Measurements from ENCODE around the gene TRAPPC4. TPM values are rescaled to one million over a fixed set of nuclear protein-coding genes. Genes with fewer than 3 reads are reported as not detected.

Gene TRAPPC4
- total RNA-seq, 1 donor from 2014 or later = 41.0 TPM

DNA sequence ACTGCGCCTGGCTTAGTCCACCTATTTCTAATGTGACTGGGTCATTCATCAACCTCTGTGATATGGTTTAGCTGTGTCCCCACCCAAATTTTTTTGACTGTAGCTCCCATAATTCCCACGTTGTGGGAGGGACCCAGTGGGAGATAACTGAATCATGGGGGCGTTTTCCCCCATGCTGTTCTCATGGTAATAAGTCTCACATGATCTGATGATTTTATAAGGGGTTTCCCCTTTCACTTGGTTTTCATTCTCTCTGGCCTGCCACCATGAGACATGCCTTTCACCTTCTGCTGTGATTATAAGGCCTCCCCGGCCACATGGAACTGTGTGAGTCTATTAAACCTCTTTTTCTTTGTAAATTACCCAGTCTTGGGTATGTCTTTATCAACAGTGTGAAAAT, 11.9 kb upstream of the TRAPPC4 start:
- TF ChIP-seq, protein P1, sequence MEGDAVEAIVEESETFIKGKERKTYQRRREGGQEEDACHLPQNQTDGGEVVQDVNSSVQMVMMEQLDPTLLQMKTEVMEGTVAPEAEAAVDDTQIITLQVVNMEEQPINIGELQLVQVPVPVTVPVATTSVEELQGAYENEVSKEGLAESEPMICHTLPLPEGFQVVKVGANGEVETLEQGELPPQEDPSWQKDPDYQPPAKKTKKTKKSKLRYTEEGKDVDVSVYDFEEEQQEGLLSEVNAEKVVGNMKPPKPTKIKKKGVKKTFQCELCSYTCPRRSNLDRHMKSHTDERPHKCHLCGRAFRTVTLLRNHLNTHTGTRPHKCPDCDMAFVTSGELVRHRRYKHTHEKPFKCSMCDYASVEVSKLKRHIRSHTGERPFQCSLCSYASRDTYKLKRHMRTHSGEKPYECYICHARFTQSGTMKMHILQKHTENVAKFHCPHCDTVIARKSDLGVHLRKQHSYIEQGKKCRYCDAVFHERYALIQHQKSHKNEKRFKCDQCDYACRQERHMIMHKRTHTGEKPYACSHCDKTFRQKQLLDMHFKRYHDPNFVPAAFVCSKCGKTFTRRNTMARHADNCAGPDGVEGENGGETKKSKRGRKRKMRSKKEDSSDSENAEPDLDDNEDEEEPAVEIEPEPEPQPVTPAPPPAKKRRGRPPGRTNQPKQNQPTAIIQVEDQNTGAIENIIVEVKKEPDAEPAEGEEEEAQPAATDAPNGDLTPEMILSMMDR (IDR thresholded peaks at IDR 0.05) = no peak
- no peak for DNase-seq (ENCODE audit: low spot score in 2 of 2)
- Histone ChIP-seq H3K4me1 (no peaks in the 10 kb centered on the region), H3K27me3 (no peaks in the 10 kb centered on the region), H3K4me3 (no peak overlapping the region), H3K27ac (no peak overlapping the region), H3K9me3 (no peaks in the 10 kb centered on the region), H3K36me3 (peaks cover 64 to 81% of the 10 kb centered on the region in 2 donors)
- intact Hi-C loops (cut with DNase I) = no loop called here

DNA sequence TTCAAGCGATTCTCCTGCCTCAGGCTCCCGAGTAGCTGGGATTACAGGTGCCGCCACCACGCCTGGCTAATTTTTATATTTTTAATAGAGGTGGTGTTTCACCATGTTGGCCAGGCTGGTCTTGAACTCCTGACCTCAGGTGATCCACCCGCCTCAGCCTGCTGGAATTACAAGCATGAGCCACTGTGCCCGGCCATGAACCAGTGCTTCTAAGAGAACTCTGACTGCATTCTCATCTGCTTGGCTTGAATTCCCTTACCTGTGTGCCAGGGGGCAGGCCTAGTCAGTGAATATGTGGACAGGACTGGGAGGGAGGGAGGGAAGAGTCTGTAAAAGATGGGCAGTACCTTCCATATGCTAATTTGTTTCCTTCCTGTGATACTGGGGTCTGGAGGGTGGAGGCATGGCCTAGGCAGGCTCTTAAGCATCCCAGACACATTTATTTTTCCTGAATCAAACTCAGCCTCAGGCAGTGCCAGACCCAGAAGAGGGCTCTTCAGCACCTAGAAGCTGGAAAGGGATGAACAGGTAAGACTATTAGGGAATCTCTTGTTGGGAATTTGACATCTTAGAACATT, 7.0 kb upstream of the TRAPPC4 start:
- DNase-seq (ENCODE audit: low spot score in 2 of 2) = no peak
- intact Hi-C loops (cut with DNase I) = no loop called here
- TF ChIP-seq, protein P1 (IDR thresholded peaks at IDR 0.05) = no peak
- Histone ChIP-seq H3K4me3 (no peak overlapping the region), H3K4me1 (peaks cover under 1 to 9% of the 10 kb centered on the region in 2 donors), H3K36me3 (peaks cover 75 to 93% of the 10 kb centered on the region in 2 donors), H3K27me3 (no peaks in the 10 kb centered on the region), H3K27ac (no peak overlapping the region), H3K9me3 (no peaks in the 10 kb centered on the region)

DNA sequence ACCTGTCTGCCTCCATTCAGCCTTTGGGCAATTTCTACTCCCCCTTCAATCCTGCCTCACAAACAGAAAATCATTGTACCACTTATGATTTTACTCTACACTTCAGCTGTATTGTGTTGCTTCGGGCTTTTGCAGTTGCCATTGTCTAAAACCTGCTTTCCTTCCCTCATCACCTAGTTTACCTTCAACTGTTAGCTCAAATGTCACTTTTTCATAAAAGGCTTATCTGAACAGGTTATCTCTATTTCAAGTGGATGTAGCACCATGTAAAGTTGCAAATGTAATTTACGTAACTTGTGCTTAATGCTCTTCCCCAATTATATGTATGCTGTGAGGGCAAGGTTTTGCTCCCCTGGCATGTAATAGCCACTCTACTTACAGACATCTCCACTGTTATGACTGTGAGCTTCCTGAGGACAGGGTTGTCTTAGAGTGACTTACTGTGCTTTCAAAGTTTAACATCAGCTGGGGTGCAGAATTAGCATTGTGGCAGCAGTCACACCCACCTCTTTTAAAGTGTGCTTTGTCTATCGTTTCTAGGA, 5.9 kb upstream of the TRAPPC4 start:
- H3K36me3 ChIP-seq = peaks cover 65 to 84% of the 10 kb centered on the region in 2 donors
- H3K27ac ChIP-seq = no peak overlapping the region

DNA sequence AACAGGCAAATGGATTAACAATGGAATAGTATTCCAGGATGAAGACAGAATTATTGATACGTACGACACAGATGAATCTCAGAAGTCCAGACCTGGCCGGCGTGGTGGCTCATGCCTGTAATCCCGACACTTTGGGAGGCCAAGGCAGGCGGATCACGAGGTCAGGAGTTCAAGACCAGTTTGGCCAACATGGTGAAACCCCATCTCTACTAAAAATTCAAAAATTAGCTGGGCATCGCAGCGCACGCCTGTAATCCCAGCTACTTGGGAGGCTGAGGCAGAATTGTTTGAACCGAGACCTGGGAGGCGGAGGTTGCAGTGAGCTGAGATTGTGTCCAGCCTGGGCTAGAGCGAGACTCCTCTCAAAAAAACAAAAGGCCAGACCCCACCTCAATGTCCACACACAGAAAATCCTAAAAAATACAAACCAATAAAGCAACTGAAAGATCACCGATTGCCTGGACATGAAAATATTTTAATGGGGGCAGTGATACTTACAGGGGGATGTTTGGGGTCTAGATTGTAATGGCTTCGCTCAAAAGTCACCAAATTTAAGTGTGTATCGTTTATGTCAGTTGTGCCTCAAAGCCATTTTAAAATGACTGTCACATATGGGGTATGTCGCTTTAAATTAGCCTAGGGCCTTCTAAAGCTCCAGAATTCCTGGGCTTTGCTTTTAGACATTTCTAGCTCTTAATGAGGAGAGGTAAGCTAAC, 4.2 kb upstream of the TRAPPC4 start:
- no peaks in the 10 kb centered on the region for H3K9me3 ChIP-seq
- no peak for DNase-seq (ENCODE audit: low spot score in 2 of 2)
- TF ChIP-seq, protein P1 (IDR thresholded peaks at IDR 0.05) = no peak
- no peaks in the 10 kb centered on the region for H3K27me3 ChIP-seq
- peaks cover 54 to 69% of the 10 kb centered on the region in 2 donors for H3K36me3 ChIP-seq
- no peak overlapping the region for H3K4me3 ChIP-seq
- intact Hi-C loops (cut with DNase I) = no loop called here
- no peak overlapping the region for H3K27ac ChIP-seq
- H3K4me1 ChIP-seq = peaks cover 7 to 17% of the 10 kb centered on the region in 2 donors

More for the DNA sequence above, 5.9 kb upstream of the TRAPPC4 start:
- intact Hi-C loops (cut with DNase I) = no loop called here
- Histone ChIP-seq H3K27me3 (no peaks in the 10 kb centered on the region), H3K9me3 (no peaks in the 10 kb centered on the region), H3K4me3 (no peak overlapping the region), H3K4me1 (peaks cover 7 to 15% of the 10 kb centered on the region in 2 donors)
- TF ChIP-seq, protein P1 (IDR thresholded peaks at IDR 0.05) = no peak
- no peak for DNase-seq (ENCODE audit: low spot score in 2 of 2)

DNA sequence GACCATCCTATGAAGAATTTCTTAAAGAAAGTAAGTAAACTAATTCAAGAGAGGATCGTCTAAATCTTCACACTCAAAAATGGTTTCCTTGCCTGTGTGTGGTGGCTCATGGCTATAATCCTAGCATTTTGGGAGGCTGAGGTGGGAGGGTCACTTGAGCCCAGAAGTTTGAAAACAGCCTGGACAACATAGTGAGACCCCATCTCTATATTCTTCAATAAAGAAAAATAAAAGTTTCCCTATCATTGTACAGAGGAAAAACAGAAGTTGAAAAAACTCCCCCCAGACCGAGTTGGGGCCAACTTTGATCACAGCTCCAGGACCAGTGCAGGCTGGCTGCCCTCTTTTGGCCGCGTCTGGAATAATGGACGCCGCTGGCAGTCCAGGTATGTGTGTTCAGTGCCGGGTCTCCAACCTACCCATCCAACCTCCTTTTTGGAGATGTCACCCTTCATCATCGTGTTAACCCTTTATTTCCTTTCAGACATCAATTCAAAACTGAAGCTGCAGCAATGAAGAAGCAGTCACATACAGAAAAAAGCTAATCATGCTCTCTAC, 3.4 kb upstream of the TRAPPC4 start:
- Histone ChIP-seq H3K9me3 (no peaks in the 10 kb centered on the region), H3K27ac (no peak overlapping the region), H3K4me3 (no peak overlapping the region), H3K36me3 (peaks cover 47 to 63% of the 10 kb centered on the region in 2 donors), H3K4me1 (peaks cover 7 to 24% of the 10 kb centered on the region in 2 donors), H3K27me3 (no peaks in the 10 kb centered on the region)
- TF ChIP-seq, protein P1 (IDR thresholded peaks at IDR 0.05) = no peak
- no peak for DNase-seq (ENCODE audit: low spot score in 2 of 2)
- intact Hi-C loops (cut with DNase I) = no loop called here
